DOHH2 (cell line): Measurements from ENCODE around the gene POTEF.
"Not testable (repeated sequence)": the region's sequence is repeated elsewhere in the genome, so short reads cannot be mapped to it uniquely, and the experiment has no call there.

Experiments
- CTCF ChIP-seq: fragments of 200-600 bp; sonication (generic); IDR thresholded peaks from one replicate; pipeline ENCODE4 v1.5.1; 2014; ENCODE audit warnings: antibody characterized with exemption, mild to moderate bottlenecking, low read depth, low read length; ENCODE audit not compliant: poor library complexity, severe bottlenecking
- EZH2phosphoT487 ChIP-seq: fragments of 200-600 bp; sonication (generic); IDR thresholded peaks from 2 replicates; pipeline ENCODE4 v1.6.1; 2017; ENCODE audit warnings: borderline replicate concordance, mild to moderate bottlenecking, antibody characterized with exemption, low read length, moderate library complexity, mixed read lengths

DNA sequence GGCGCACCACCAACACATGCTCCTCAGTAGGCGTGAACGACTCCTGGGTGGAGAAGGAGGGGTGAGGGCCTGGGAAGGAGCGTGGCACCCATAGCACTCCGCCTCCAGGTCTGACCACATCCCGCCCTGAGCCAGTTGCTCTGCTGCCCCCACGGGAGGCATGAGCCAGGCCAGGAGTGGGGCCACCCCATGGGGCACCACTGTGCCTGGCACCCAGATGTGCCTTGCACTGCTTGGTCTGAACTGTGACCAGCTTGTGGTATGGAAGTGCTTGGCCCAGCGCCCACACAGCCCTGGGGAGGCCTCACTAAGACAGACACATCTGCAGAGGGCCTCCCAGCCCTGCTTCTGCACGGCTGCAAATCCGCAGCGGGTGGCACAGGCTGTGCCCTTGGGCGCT, 28.3 kb upstream of the POTEF start:
- not testable (repeated sequence) for TF ChIP-seq CTCF, EZH2phosphoT487
